CD4-positive, alpha-beta T cell treated with Interleukin-10 for 1 hour (primary cell): ENCODE results near the gene HMX1.

Source experiments
- DNase-seq: peaks from one replicate; pipeline ENCODE4 v3.0.0-alpha.2; 2020

The HMX1 gene

DNA sequence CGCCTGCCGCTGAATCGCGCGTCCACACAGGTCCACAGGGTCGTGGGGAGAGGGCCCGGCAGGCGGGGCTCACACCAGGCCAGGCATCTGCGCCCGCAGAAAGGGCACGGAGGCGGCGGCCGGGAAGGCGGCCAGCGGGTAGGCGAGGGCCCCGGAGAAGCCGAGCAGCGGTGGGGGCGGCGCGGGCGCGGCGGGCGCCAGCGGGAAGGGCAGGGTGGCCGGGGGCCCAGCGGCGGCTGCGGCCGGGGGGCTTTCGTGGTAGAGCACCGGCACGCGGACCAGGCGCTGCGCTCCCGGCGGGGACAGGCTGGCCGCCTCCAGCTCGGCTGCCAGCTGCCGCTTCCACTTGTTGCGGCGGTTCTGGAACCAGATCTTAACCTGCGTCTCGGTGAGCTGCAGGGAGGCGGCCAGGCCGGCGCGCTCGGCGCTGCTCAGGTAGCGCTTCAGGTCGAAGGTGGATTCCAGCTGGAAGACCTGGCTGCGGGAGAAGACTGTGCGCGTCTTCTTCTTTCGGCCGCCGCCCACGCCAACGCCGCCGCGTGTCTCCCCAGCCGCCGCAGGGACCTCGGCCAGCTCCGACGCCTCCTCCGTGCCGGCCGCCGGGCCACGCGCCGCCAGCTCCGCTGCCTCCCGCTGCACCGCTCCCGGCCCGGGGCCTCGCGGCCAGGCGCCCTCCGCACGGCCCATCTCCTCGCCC, 3.9 kb downstream of the HMX1 start:
- DNase-seq = no peak

DNA sequence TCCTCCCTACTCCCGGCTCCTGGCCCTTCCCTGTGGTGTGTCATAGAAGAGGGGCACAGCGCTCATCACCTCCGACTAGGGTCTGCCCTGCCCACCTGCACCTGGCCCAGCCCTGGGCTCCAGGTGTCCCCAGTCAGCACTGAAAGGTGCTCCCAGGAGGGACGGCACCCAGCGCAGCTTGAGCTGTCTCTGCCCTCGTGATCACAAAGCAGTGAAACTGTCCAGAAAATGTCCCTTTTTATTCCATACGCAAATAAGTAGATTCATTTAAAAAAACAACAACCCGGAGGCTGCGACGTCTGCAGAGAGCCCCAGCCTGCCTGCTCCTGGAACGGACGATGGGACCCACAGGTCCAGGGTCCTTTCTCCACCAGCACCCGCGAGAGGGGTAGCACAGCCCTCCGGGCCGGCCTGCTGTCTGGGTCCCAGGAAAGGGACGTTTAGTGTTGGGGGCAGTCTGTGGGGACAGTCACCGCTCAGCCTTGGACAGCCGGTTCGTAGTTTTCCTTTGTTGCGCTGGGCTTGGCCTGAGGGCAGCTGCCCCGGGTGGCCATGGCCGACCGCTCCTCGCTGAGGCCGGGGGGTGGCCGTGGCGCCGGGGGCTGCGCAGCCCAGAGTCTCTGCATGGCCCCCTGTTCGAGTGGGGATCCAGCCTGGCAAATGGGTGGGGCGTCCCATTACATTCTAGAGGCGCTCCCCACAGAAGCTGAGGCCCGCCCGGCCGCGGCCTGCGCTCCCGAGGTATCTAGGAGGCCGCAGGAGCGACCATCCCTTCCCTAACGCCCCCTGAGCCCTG, 4.6 kb downstream of the HMX1 start:
- no peak for DNase-seq

DNA sequence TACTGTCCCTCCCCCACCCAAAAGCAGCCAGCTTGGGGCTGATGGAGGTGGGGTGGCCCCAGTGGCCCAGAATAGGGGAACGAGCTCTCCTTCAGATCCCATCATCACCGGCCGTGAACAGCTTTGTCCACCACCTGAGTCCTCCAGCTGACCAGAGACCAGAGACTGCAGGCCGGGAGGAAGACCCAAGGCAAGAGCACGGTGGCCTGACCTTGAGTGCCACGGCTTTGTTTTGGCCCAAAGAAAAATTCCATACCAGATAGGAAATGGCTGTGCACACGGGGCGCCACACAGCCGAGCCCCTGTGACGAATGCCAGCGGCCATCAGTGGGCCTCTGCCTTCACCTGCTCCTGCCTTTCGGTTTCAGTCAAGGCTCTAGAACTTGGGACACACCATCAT, 5.2 kb downstream of the HMX1 start:
- DNase-seq = no peak

DNA sequence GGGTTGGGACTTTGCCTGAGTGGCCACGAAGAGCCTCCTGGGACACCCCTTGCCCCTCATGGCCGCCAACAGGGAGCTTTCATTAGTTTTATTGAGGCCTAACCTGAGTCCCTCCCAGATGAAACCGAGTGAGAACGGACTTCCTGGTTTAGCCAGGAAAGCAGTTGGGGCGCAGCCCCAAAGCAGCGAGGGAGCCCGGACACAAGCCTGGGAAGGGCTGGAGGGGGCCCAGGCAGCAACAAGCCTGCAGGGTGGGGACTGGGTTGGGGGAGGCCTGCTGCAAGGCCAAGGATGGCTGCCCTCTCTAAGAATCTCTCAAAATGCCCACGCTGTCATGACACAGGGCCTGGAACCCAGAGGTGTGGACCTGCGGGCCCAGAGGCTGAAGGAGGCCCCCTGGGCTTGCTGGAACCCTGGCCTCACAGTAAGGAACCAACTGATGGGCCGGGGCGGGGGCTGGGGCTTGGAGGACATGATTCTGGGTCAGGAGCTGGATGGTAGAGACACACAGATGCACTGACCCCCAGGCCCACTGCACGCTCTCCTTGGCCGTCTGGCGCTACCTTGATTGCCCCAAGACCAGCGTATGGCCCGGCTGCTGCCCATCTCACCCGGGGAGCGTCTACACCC, 5.8 kb downstream of the HMX1 start:
- no peak for DNase-seq

DNA sequence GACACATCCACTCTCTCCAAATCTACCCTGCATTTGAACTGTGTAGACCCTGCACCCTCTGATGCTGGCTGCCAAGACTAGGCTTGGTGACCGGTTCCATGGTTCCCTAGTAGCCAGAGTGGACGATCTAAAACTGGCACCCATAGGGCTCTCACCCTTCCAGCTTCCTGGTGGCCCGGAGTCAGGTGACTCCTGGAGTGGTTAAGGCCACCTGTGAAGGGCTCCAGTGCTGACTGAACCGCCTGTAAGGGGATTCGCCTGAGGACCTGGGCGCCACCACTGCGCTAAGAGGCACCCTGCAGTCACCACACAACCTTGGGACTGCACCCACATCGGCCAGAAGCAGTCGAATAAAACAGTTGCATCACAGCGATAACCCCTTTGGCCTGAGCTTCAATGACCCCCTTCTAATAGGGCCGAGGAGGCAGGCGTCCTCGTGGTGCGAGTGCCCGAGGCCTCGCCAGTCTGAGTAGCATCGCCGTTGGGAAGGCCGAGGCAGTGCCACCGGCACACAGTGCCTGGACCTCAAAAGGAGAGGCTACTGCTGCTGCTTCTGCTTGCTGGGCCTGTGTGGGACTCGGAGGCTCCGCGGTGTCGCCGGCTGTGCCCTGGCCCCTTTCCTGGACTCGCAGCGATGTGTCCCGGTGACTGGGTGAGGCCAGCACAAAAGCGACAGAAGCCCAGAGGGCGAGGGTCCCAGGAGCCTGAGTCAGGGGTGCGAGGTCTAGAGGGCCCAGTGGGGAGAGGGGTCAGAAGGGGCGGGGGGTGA, 6.5 kb downstream of the HMX1 start:
- DNase-seq = no peak

DNA sequence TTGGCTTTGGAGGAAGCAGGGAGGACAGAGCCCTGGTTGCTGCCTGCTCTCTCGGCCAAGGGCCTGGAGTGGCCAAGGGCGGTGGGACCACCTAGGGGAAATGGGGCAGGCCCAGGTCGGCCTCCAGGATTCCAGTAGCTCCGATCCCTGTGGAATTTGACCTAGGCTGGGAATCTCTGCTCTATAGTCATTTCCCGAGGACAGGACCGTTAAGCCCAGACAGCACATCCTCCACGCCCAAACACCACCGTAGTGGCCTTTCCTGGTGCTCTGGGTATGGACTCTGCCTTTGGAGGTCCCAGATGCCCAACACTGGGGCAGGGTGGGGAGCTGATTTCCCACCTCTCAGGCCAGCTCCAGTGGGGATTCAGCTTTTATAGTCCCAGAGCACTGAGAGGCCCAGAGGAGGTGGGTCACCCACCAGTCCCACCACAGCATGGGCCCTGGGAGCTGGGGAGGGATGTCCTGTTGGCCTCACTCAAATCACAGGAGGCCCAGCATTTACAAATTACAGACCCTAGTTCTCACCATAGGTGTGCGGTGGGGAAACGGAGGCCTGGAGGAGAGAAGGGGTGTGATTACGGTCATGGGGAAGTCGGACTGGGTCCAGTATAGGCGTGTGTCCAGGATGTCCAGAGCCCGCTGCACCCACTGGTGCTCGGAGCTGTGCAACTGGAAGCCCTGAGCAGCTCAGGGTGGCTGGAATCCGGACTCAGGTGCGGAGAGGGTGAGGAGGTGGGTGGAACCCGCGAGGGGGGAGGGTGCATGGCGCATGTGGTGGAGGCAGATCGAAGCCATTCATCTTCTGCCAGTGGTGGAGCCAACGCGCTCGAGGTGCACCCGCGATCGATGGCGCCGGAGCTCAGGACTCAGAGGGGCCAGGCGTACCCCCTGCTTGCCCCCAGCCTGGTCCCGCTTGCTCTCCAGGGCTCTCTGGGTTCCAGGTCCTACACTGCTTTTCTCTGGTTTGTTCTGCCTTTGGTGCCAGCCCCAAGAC, 7.7 kb downstream of the HMX1 start:
- no peak for DNase-seq

DNA sequence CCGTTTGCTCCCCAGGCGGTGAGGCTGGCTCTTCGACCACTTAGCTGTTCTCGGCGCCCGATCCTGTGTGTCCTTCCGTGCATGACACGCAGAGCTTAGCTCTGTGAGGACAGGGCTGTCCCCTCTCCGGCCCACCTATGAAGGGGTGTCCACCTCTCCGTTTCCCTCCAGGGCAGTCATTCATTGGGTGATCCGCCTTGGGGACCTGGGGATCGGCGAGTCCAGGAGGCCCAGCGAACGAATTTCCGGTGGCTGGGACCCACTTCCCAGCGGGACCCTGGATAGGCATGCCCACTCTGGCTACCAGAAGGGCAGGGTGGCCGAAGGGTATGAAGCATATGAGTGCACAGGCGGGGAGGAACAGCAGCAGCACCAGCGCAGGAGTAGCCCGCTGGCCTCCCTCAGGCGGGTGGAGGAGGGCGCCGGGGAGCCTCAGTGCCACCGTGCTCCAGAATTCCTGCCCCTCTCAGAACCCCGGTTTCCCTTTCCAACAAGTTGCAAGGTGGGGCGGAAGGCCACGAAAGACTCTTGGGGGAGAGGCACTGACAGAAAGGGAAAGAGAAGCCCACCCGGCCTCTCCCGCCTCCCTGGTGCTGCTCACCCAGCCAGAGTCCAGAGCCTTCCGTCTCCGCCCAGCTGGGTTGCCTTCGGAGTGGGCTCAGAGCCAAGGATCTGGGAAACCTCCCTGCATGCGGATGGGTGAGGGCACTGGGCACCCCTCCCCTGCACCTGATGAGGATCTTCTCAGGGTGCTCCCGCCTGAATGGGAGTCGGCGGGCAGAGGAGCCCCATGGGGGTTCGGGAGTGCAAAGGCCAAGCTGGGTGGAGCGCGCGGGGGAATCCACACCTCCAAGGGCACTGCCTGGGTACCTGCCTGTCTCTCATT, 8.6 kb downstream of the HMX1 start:
- no peak for DNase-seq

DNA sequence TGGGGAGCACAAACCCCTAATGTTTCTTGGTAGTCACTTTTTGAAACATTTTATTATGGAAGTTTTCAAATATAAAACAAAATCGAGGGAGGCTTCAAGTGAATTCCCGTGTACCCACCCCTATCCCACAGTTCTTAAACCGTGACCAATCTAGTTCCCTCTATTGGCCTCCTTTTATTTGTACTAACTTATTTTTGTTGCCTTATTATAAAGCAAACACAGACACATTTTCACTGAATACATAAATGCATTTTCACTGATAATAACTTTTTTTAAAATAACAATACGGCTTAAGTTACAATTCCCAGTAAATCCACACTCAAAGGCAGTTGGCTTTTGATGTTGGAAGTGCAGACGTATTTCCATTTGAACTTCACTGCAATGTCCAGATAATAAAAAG, 9.3 kb downstream of the HMX1 start:
- DNase-seq = no peak

DNA sequence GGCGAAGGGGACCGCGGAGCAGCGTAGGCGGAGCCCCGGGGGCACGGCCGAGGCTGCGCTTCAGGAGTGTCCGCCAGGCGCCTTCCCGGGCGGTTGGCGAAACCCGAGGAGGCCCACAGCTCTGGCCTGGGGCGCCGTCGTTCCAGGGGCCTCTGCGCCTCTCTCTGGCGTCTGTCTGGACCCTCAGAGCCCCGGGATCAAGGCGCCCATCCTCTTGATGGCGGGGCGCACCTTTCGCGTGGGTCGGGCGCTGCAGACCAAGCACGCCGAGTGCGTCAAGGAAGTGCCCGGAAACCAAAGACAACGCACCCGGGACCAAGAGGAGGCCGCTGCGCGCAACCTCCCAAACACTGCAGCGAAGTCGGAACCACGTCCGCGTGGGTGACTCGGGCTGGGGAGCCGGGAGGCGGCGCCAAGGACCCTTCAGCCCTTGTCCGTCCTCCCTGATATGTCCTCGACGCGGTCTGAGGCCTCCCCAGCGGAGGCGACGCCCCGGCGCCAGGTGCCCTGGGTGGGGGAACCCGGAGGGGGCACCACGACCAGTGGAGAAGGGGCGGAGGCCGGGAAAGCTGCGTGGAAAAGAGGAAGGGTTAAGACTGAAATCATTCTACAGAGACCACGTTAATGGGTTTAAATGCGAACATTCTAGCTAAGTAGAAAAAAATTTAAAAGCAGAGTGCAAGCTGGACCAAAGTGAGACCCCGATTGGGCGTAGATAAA, 9.9 kb downstream of the HMX1 start:
- no peak for DNase-seq

DNA sequence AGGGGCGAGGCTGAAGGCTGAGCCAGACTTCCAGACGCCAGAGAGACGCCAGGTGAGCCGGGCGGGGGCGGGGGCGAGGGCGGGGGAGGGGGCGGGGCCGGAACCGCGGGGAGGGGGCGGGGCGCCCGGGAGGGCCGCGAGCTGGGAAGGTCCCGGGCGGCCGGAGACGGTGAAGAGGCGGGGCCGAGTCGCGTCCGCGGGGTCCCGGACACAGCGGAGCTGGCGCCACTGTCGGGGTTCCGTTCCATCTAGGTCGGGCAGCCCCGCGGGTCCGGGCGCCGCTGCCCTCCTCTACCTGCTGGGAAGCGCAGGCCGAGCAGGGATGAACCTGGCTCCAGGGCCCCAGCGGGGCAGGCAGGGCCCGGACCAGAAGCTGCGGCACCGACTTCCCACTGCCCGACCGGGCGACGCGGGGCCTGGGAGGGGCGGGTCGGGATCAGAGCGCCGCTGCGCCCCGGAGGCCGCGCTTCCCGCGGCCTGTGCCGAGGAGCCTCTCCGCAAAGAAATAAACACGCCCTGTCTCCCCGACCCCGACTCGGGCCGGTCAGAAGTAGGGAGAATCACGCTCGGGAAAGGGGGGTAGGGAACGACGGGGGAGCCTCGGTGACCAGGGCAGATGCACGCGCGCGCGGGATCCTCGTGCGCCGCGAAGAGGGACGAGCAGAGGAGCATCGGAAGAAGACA, 10.6 kb downstream of the HMX1 start:
- no peak for DNase-seq

DNA sequence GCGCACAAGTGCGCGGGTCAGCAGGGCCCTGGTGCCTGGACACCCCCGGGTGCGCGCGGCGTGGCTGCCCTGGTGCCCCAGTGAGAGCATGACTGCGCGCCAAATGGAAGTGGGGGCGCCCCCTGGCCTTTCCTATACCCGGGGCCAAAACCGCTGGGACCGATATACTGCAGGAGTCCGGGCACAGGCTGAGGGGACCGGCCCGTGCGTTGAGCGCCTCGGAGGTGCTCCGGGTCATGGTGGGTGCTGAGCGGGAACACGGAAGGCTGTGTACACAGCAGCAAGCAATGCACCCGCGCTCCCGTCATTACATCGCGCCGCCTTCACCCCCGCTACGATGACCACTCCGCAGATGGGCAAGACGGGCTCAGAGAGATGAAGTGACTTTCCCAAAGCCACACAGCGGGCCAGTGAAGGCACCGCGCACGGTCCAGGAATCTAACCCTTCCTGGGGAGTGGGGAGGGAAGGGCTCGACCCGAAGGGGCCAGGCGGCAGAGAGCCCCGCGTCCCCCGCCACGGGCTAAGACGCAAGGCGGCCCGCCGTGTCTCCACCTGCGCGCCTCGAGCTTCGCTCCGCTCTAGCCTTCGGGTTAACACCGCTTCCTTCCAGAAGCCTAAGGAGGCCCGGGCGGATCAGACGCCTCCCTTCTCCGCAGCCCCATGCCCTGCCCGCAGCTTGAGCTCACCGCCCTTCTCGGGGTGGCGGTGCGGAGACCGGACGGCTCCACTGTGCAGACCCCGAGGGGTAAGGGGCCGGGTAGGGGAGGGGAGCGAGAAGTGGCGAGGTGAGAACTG, 11.3 kb downstream of the HMX1 start:
- no peak for DNase-seq

DNA sequence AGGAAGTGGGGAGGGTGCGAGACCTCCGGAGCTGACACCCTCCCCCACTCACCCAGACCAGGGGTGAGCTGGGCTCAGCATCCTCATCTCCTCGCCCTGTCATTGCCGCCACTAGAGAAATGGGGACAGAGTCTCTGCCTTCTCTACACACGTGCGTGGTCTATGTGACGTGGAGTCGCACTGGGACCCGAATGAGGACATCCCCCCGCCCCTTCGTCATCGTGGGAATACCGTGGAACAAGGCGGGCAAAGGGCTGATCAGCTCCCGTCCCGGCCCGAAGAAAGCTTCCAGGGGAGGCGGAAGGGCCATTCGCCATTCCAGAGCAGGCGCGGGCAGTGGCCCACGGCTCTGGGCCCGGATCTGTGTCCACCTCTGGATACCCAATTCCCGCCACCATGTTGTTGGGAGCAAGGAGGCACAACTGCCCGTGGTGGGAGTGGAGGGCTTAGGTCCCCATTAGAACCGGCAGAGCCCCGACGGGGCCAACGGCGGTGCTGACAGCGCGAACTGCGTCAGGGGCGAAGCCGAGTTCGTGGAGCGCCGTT, 12.0 kb downstream of the HMX1 start:
- DNase-seq = no peak

DNA sequence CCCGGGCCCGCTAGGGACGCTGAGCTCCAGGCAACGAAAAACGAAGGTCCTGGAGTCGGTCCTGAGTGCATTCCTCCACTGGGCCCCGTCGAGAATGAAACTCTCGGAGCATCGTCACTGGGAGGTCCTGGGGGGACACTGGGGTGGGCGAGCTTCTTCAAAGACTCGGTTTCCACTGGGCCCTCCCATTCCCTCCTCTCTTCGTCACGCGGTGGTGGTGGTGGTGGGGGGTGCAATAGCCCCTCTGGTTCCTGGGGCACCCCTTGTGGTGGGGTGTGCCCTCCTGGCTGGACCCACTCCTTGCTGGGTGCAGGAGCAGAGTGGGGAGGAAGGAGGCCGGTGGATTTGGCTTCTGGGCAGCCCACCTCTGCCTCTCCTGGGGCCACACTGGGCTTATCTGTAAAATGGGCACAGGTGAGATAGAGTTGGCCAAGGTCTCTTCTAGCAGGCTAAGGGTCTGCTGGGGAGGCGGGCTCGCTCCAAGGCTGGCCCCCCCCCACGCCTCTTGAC, 12.9 kb downstream of the HMX1 start:
- no peak for DNase-seq

DNA sequence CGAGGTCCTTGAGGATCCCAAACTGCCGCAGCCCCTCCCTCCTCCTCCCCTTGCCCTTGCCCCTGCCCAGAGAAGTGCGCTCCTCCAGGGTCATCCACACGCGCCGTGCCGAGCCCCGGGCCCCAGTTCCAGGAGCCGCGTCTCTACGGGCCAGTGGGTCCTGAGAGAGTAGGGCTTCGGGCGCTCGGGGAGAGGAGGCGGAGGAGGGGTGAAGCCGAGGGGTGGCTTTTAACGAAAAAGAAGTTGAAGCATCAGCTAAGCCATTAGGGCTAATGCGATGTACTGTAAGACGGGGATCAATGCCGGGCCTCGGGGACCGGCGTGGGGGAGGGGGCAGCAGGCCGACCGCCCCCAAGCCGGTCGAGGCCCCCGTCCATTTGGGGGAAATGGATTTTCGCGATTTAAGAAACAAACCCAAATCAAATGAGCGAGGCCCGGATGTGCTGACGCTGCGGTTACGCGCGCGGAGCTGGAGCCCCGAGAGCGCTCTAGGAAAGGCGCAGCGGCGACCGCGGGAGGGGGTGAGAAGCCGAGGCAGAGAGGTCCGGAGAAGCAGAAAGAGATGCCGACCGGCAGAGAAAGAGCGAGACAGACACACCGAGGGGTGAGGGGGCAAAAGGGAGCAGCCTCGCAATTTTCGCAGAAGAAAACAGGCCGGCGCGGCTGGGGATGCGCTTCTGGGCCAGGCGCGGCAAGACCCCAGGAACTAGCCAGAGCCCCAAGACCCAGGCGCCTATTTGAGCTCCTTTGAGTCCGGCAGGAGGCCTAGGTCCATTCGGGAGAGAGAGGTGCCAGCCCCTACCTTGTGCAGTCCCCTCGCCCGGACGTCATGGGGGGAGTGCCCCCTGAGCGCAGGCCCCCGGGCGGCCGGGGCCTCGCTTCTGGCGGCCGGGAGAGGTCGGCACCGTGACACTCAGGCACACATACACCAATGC, 13.6 kb downstream of the HMX1 start:
- no peak for DNase-seq

DNA sequence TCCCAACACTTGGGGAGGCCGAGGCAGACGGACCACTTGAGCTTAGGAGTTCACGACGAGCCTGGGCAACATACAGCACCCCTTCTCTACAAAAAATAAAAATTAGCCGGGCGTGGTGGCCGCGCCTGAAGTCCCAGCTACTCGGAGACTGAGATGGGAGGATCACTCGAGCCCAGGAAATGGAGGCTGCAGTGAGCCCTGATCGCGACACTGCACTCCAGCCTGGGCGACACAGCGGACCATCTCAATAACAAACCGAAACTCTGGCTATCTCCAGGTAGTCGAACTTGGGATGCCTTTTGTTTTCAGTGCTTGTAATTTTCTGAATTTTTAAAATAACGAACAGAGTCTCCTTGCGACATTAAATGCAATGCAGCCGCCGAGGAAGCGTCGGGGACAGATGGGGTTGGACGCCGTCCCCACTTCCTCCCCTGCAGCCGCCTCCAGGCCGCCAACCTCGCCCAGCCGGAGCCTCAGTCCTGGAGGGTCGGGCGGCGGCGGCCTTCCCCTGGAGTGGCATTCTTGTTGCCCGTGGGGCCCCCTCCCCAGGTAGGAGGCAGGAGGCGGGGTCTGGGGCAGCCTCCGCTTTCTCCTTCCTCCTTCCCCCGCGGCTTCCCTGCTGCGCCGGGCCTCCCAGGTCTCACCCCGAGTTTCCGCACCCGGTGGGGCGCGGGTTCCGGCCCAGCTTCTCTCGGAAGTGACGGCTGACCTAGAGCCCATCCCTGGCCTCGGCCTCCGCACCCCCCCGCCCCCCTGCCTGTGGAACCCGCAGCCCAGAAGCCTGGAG, 14.6 kb downstream of the HMX1 start:
- no peak for DNase-seq

DNA sequence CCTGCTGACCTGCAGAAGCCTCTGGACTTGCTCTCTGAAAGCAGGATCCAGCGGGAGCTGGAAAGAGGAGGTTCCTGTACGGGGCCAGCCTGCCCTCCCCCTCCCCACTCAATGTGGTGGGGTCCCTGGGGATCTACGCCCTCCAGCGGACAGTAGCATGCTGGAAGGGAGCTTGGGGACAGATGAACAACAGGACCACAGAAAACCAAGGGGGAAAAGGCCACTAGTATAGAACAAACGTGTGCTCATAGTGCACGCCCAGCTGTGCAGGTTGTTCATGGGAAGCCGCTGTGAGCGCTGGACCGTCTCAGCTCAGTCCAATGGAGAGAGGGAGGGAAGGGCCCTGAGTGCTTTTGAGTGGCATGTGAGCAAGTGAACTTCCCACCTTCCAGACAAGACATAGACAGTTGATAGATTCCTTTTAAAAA, 15.8 kb downstream of the HMX1 start:
- DNase-seq = no peak
